ENCODE measurements around the gene ZNF296. TPM values are rescaled to one million over a fixed set of nuclear protein-coding genes. Genes with fewer than 3 reads are reported as not detected.

Gene ZNF296
- polyA plus RNA-seq, 1 donor (not counting 4 experiments of a cell fraction or from before 2014, with no cell fraction given) = 0.25 TPM

DNA sequence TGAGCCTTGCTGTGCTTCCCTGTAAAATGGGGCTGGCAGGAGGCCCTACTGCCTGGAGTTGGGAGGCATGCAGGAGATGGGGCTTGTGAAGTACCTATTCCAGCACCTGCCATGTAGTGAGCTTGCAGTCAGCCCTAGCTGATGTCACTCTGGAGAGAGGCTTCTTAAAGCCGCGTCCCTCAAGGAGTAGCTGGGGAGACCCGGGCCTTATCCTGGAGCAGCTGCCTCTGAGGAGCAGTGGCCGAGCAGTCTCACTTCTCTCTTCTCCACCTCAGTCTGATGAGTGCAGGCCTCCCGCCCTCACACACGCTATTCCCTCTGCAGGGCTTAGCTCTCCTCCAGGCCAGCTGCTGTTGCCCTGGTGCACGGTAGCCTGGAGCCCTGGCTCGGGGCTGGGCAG lies 19.4 kb downstream of the ZNF296 start:
- H4K20me1 ChIP-seq (ENCODE audit: control insufficient read depth, extremely low read depth, insufficient read depth, low read length) = peaks cover 11% of the 10 kb centered on the region
- H3K27ac ChIP-seq (ENCODE audit: control insufficient read depth, insufficient read depth, low read length) = no peak overlapping the region
- H3K4me3 ChIP-seq (ENCODE audit: control insufficient read depth in 2 of 3, extremely low read depth in 1 of 3, insufficient read depth in 2 of 3, low read depth in 1 of 3, low read length in 3 of 3) = no peak overlapping the region
- H3K4me1 ChIP-seq (ENCODE audit: control insufficient read depth, extremely low read depth, insufficient read depth, low read length) = peaks cover 8% of the 10 kb centered on the region
- no peaks in the 10 kb centered on the region for H3K27me3 ChIP-seq (ENCODE audit: control insufficient read depth, extremely low read depth, insufficient read depth, low read length)
- H3K9me1 ChIP-seq (ENCODE audit: control insufficient read depth, extremely low read depth, insufficient read depth, low read length) = peaks cover 3% of the 10 kb centered on the region
- H2AFZ ChIP-seq (ENCODE audit: control insufficient read depth, low read length) = no peak overlapping the region
- no peaks in the 10 kb centered on the region for H3K9me3 ChIP-seq (ENCODE audit: control insufficient read depth, low read depth, low read length)
- no peak for DNase-seq (ENCODE audit: low read depth, low spot score)
- no peak overlapping the region for H3K9ac ChIP-seq (ENCODE audit: control insufficient read depth, extremely low read depth, insufficient read depth, low read length)
- dilution Hi-C loops (cut with MboI; ENCODE audit: extremely low pct_ligation_motif_present, low sequenced_read_pairs) = no loop called here
- H3K4me2 ChIP-seq (ENCODE audit: control insufficient read depth, extremely low read depth, insufficient read depth, low read depth, low read length) = no peak overlapping the region
- FAIRE-seq = no peak
- TF ChIP-seq, protein P1, sequence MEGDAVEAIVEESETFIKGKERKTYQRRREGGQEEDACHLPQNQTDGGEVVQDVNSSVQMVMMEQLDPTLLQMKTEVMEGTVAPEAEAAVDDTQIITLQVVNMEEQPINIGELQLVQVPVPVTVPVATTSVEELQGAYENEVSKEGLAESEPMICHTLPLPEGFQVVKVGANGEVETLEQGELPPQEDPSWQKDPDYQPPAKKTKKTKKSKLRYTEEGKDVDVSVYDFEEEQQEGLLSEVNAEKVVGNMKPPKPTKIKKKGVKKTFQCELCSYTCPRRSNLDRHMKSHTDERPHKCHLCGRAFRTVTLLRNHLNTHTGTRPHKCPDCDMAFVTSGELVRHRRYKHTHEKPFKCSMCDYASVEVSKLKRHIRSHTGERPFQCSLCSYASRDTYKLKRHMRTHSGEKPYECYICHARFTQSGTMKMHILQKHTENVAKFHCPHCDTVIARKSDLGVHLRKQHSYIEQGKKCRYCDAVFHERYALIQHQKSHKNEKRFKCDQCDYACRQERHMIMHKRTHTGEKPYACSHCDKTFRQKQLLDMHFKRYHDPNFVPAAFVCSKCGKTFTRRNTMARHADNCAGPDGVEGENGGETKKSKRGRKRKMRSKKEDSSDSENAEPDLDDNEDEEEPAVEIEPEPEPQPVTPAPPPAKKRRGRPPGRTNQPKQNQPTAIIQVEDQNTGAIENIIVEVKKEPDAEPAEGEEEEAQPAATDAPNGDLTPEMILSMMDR (optimal IDR thresholded peaks at IDR 0.05 in 1 of 3, IDR thresholded peaks at IDR 0.05 in 1 of 3, conservative IDR thresholded peaks at IDR 0.05 in 1 of 3; ENCODE audit: extremely low read depth in 1 of 3, insufficient read depth in 2 of 3, low read length in 3 of 3) = no peak
- no peak for TF ChIP-seq EZH2 (IDR thresholded peaks at IDR 0.05; ENCODE audit: low read length)
- peaks cover 9% of the 10 kb centered on the region for H3K79me2 ChIP-seq (ENCODE audit: control insufficient read depth, insufficient read depth, low read length)
- peaks cover 43 to 54% of the 10 kb centered on the region in 2 experiments for H3K36me3 ChIP-seq (ENCODE audit: control insufficient read depth in 2 of 2, extremely low read depth in 1 of 2, insufficient read depth in 2 of 2, low read length in 2 of 2)

DNA sequence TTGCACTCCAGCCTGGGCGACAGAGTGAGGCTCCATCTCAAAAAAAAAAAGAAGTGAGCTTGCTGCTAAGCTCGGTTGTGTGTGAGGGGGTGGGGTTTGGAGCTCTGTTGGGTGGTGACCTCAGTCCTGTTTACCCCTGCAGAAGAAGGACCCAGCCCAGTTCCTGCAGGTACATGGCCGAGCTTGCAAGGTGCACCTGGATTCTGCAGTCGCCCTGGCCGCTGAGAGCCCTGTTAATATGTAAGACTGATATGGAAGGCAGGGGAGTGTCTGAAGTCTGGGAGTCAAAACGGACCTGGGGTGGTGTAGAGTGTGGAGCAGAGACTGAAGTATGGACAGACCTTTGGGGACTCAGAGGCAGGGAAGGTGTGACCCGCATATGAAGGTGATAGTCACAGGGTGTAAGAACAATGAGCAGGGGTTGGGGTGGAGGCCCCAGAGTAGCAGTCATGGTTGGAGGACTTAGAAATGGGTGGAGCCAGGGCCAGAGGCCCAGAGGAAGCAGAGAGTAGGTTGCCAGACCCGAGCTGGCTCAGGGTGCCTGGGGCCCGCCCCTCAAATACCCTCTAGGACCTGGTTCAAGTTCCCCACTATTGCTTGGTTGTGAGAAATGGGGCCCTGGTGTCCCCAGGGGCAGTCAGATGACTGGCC lies 24.2 kb downstream of the ZNF296 start:
- Histone ChIP-seq H4K20me1 (ENCODE audit: control insufficient read depth, extremely low read depth, insufficient read depth, low read length) (peaks cover 16% of the 10 kb centered on the region), H3K27ac (ENCODE audit: control insufficient read depth, insufficient read depth, low read length) (no peak overlapping the region), H2AFZ (ENCODE audit: control insufficient read depth, low read length) (no peak overlapping the region), H3K9ac (ENCODE audit: control insufficient read depth, extremely low read depth, insufficient read depth, low read length) (no peak overlapping the region), H3K4me3 (ENCODE audit: control insufficient read depth in 2 of 3, extremely low read depth in 1 of 3, insufficient read depth in 2 of 3, low read depth in 1 of 3, low read length in 3 of 3) (no peak overlapping the region), H3K79me2 (ENCODE audit: control insufficient read depth, insufficient read depth, low read length) (peaks cover 26% of the 10 kb centered on the region), H3K9me1 (ENCODE audit: control insufficient read depth, extremely low read depth, insufficient read depth, low read length) (peaks cover 3% of the 10 kb centered on the region), H3K4me1 (ENCODE audit: control insufficient read depth, extremely low read depth, insufficient read depth, low read length) (peaks cover 28% of the 10 kb centered on the region), H3K27me3 (ENCODE audit: control insufficient read depth, extremely low read depth, insufficient read depth, low read length) (no peaks in the 10 kb centered on the region), H3K36me3 (ENCODE audit: control insufficient read depth in 2 of 2, extremely low read depth in 1 of 2, insufficient read depth in 2 of 2, low read length in 2 of 2) (peaks cover 10 to 21% of the 10 kb centered on the region in 2 experiments), H3K9me3 (ENCODE audit: control insufficient read depth, low read depth, low read length) (no peaks in the 10 kb centered on the region), H3K4me2 (ENCODE audit: control insufficient read depth, extremely low read depth, insufficient read depth, low read depth, low read length) (no peak overlapping the region)
- TF ChIP-seq, protein P1 (optimal IDR thresholded peaks at IDR 0.05 in 1 of 3, IDR thresholded peaks at IDR 0.05 in 1 of 3, conservative IDR thresholded peaks at IDR 0.05 in 1 of 3; ENCODE audit: extremely low read depth in 1 of 3, insufficient read depth in 2 of 3, low read length in 3 of 3) = no peak
- TF ChIP-seq EZH2 (IDR thresholded peaks at IDR 0.05; ENCODE audit: low read length) = no peak
- FAIRE-seq = no peak
- dilution Hi-C loops (cut with MboI; ENCODE audit: extremely low pct_ligation_motif_present, low sequenced_read_pairs) = no loop called here
- no peak for DNase-seq (ENCODE audit: low read depth, low spot score)

Measured in keratinocyte (primary cell).